ENCODE measurements around the gene BCL2. TPM values are rescaled to one million over a fixed set of nuclear protein-coding genes. Genes with fewer than 3 reads are reported as not detected.

The BCL2 gene
- total and polyA plus RNA-seq, 9 of the 15 experiments (the other 6 are each of a cell fraction or from before 2014, with no cell fraction given): 0.10 to 1.1 (median 0.65) TPM

DNA sequence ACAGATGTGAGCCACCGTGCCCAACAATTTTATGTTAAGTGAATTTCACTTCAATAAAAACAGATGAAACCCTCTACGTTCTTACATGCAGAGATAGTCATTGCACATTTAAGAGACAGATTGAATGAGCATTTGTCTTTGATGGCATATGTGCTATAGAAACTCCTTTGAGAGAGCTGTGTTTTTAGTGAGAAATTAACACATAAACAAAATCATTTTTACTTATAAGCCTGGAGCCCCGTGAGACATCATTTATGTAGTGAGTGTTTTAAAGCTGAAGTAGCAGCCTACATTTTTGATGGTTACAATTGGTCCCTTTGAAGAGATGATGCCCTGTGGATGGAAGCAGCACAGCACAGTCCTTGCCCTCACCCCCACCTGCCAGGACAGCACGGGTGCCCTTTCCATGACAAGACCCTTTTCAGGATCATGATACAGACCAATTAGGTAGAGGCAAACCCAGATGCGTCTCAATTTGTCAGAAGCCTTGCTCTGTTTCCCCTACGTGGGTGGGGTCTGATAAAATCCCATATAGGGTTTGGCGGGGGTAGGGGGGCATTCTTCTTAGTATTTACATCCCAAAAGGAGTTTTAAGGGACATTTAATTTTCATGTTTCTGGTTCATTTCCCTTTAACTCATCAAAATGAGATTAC lies 237.1 kb downstream of the BCL2 start:
- H3K4me1 ChIP-seq (replicated peaks in 1 of 2; ENCODE audit: control insufficient read depth in 2 of 2, insufficient read depth in 2 of 2, low read length in 2 of 2): no peaks in the 10 kb centered on the region
- no peaks in the 10 kb centered on the region for H3K9me3 ChIP-seq (replicated peaks; ENCODE audit: control insufficient read depth, insufficient read depth, low read depth, low read length)
- intact Hi-C loops (cut with micrococcal nuclease): no loop called here
- no peak overlapping the region for H2AFZ ChIP-seq (ENCODE audit: low read depth, low read length)
- WGBS (ENCODE audit: insufficient coverage, low coverage, missing lambda C conversion rate): 0% methylated on average over 7 of the region's 7 CpGs
- H3K36me3 ChIP-seq (ENCODE audit: control insufficient read depth, insufficient read depth, low read length): no peaks in the 10 kb centered on the region
- FAIRE-seq (no peak), ATAC-seq (no peak), DNase-seq (ENCODE audit: extremely low read depth in 1 of 4, low spot score in 3 of 4) (no peak)
- H3K4me3 ChIP-seq: no peak overlapping the region
- H3K27ac ChIP-seq (ENCODE audit: extremely low read depth, low read depth, low read length): no peak overlapping the region
- no peaks in the 10 kb centered on the region for H3K79me2 ChIP-seq (ENCODE audit: control insufficient read depth, insufficient read depth, low read length)
- no peaks in the 10 kb centered on the region for H3K9me1 ChIP-seq (ENCODE audit: control insufficient read depth, insufficient read depth, low read length)
- in situ Hi-C loops (cut with MboI): no loop called here
- CTCF ChIA-PET (ENCODE audit: low intra/inter-chr PET ratio): no interaction called here
- no peak overlapping the region for H3K4me2 ChIP-seq (ENCODE audit: insufficient read depth, low read length)
- BruUV-seq (replicated peaks): no TSS peak
- no peak overlapping the region for H3K9ac ChIP-seq (ENCODE audit: insufficient read depth in 1 of 2, low read depth in 2 of 2, low read length in 2 of 2)
- POLR2A ChIA-PET: no interaction called here
- no peaks in the 10 kb centered on the region for H4K20me1 ChIP-seq (replicated peaks; ENCODE audit: control insufficient read depth, insufficient read depth, low read length)
- H3K27me3 ChIP-seq (ENCODE audit: control insufficient read depth in 2 of 2, insufficient read depth in 2 of 2, low read length in 2 of 2): peaks cover 0 to 4% of the 10 kb centered on the region in 2 experiments; a peak in 1 of 5 replicates
- TF ChIP-seq HMGN3 (IDR thresholded peaks at IDR 0.05; ENCODE audit: borderline replicate concordance, extremely low read depth, insufficient read length, low read depth, low read length) (no peak), POLR2AphosphoS5 (IDR thresholded peaks at IDR 0.05; ENCODE audit: control insufficient read depth, insufficient read depth, low read depth, low read length) (no peak), ELF1 (tag; IDR thresholded peaks at IDR 0.05) (no peak), ZNF217 (CRISPR knock-in tag; IDR thresholded peaks at IDR 0.05) (no peak), ZNF644 (tag; IDR thresholded peaks at IDR 0.05; ENCODE audit: low read depth) (no peak), ZMIZ1 (IDR thresholded peaks at IDR 0.05; ENCODE audit: low read depth in 2 of 2, low read length in 2 of 2) (no peak), CHD2 (IDR thresholded peaks at IDR 0.05; ENCODE audit: low read depth, low read length) (no peak), ZBTB5 (IDR thresholded peaks at IDR 0.05) (no peak), SIX5 (IDR thresholded peaks at IDR 0.05; ENCODE audit: borderline replicate concordance in 1 of 2, insufficient read depth in 1 of 2, low read depth in 1 of 2, low read length in 2 of 2) (no peak)
- TF ChIP-seq, protein P1, sequence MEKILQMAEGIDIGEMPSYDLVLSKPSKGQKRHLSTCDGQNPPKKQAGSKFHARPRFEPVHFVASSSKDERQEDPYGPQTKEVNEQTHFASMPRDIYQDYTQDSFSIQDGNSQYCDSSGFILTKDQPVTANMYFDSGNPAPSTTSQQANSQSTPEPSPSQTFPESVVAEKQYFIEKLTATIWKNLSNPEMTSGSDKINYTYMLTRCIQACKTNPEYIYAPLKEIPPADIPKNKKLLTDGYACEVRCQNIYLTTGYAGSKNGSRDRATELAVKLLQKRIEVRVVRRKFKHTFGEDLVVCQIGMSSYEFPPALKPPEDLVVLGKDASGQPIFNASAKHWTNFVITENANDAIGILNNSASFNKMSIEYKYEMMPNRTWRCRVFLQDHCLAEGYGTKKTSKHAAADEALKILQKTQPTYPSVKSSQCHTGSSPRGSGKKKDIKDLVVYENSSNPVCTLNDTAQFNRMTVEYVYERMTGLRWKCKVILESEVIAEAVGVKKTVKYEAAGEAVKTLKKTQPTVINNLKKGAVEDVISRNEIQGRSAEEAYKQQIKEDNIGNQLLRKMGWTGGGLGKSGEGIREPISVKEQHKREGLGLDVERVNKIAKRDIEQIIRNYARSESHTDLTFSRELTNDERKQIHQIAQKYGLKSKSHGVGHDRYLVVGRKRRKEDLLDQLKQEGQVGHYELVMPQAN (IDR thresholded peaks at IDR 0.05; ENCODE audit: borderline replicate concordance): no peak
- TF ChIP-seq, protein P2, sequence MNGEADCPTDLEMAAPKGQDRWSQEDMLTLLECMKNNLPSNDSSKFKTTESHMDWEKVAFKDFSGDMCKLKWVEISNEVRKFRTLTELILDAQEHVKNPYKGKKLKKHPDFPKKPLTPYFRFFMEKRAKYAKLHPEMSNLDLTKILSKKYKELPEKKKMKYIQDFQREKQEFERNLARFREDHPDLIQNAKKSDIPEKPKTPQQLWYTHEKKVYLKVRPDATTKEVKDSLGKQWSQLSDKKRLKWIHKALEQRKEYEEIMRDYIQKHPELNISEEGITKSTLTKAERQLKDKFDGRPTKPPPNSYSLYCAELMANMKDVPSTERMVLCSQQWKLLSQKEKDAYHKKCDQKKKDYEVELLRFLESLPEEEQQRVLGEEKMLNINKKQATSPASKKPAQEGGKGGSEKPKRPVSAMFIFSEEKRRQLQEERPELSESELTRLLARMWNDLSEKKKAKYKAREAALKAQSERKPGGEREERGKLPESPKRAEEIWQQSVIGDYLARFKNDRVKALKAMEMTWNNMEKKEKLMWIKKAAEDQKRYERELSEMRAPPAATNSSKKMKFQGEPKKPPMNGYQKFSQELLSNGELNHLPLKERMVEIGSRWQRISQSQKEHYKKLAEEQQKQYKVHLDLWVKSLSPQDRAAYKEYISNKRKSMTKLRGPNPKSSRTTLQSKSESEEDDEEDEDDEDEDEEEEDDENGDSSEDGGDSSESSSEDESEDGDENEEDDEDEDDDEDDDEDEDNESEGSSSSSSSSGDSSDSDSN (IDR thresholded peaks at IDR 0.05; ENCODE audit: borderline replicate concordance in 1 of 2, low read depth in 2 of 2, low read length in 2 of 2): no peak

Data from K562 (cell line).